Nucleus accumbens (tissue), 56 donors: ENCODE results near the gene TNIK.
A peak's percentile ranks its signal among the peaks of the same experiment; 100 is the strongest.

Experiments used
- DNase-seq, 56 donors: peaks; one replicate each; lab custom pipeline; 2025; lab: John Stamatoyannopoulos, UW

TNIK gene

DNA sequence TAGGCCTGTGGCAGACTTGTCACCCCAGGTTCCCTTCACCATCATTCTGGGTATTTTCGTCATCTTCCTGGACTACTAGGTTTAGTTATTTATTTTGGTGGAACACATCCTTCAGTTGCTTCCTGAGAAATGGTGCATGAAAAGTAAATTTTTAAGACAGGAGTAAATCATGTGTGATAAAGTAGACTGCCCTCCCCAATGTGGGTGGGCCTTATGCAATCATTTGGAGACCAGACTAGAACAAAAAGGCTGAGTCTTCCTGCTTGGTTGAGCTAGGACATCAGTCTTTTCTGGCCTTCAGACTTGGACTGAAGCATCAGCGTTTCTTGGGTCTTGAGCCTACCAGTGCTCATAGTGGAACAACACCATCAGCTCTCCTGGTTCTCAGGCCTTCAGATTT is 382.9 kb downstream of the TNIK start:
- DNase-seq: no peak

- no peak for DNase-seq
These were observed 387.8 kb downstream of the TNIK start for GRCh38 chr3:171072432-171072831.

GRCh38 chr3:171068658-171069057 is 391.5 kb downstream of the TNIK start:
- DNase-seq: no peak

- no peak for DNase-seq
These were observed 394.0 kb downstream of the TNIK start for GRCh38 chr3:171066206-171066605.

DNA sequence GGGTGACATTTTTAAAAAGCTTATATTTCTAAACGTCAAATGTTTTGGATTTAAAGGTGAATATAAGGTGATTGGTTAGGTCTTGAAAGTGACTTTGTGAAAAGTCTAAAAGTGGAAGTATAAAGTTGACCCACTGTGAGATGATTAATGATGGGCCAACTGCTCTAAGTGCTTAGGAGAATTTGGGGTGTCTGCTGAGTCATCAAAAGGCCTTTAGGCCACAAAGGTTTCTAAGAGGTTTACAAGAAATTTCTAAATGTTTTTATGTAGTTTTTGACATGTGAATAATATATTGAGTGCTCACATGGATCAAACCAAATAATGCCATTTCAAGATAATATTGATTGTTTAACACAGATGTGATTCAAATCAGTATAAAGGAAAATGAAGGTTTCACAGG is 394.5 kb downstream of the TNIK start:
- DNase-seq: no peak

- no peak for DNase-seq
These were observed 395.7 kb downstream of the TNIK start for GRCh38 chr3:171064461-171064860.

DNA sequence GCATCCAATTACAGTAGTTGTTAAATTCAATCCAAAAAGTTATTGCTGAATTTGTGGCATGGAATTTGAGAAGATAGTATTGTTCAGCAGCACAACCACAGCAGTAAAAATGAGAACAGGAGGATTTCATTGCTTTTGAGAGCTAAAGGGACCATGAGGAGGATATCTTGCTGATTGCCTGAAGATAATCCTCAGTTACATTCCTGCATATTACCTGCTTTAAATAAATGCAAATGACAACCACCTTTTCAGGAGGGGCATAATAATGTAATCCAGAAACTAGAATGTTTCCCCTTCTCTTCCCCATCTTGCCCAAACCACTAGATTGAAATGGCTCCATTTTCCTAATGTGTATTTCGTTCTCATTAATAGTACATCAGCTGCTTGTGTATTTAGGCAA is 398.5 kb downstream of the TNIK start:
- no peak for DNase-seq

DNA sequence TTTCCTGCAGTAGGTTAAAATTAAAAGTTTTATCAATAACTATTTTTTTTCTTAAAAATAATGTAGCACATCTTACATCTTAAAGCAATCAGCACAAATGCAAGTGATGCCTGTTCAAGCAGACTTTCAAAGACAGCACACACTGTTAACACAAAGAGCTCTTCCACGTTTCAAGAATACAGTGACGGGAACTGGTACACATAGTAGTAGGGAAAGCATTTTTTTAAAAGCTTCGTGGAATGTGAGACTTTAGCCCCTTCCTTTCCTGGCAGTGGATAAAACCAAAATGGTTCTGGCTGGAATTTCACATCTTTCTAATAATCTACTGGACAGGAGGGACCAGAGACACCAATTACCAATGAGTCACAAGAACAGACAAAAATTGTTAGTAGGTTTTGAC is 400.2 kb downstream of the TNIK start:
- DNase-seq: no peak

DNA sequence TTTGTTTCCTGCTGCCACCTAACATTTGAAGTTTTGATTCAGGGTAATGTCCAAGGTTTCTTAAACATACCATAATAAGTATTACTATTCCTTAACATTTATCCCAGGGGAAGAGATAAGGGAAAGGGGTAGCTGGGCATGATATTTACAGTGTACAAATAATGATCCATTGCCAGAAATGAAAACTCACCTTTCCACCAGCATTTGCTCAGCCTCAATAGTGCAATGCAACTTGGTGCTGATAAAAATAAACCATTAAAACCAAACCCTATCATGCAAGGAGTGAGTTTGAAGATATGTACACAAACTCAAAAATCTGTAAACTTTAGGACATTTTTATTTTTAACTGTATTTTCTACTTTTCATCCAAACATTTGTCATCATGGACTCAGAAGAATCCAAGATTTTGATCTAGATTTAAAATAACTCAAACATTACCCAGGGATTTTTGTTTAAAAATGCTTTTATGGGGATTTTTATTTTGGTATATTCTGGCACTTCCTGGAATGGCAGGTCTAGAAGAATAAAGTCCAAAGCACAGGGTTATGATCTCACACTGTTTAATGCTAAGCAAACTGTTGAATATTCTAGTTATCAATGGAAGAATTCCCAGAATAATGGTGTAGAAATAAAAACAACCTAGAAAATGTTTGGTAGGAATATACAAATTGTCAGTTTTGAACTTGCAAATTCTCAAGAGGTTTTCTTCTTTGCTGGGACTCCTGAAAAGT is 401.2 kb downstream of the TNIK start:
- no peak for DNase-seq

- no peak for DNase-seq
These were observed 402.1 kb downstream of the TNIK start for GRCh38 chr3:171058058-171058457.

DNA sequence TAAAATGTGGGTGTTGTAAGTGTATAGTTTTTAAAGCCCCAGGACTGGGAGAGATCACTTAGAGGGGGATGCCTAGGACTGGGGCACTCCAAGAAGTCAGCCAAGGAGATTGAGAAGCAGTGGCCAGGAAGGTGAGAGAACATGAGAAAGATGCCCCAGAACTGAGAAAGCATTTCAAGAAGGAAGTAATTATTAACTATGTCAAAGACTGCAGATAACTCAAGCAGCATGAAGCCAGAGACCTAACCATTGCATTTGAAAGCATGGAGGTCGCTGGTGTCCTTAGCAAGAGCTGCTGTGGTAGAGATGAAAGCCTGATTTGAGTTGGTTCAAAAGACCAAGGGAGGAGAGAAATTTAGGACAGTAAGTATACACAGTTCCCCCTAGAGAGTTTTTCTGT is 403.1 kb downstream of the TNIK start:
- DNase-seq: no peak

DNA sequence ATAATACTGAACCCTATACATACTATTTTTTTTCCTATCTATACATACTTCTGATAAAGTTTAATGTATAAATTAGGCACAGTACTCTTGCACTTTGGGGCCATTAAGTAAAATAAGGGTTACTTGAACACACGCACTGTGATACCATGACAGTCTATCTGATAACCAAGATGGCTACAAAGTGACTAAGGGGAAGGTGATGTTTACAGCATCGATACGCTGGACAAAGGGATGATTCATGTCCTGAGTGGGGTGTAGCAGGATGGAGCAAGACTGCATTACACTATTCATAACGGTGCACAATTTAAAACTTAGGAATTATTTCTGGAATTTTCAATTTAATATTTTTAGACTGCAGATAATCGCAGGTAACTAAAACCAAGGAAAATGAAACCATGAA is 403.7 kb downstream of the TNIK start:
- no peak for DNase-seq

GRCh38 chr3:171055336-171056178 is 404.6 kb downstream of the TNIK start:
- DNase-seq: no peak

DNA sequence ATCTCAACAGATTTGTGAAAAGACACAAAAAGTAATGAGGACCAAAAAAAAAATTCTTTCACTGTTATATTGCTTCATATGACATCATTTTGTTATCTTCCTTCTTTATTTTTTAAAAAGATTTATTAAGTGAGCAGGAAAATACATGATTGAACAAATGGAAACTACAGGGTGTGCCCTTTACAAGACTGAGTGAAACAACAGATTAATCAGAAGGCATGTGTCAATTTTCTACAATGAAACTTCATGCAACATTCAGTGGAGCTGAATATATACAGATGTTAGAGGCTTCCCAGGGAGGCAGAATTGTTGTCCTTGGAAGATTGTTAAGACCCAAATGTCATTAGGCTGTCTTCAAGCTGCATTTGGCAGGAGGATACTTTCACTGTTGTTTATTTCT is 405.3 kb downstream of the TNIK start:
- DNase-seq: no peak

DNA sequence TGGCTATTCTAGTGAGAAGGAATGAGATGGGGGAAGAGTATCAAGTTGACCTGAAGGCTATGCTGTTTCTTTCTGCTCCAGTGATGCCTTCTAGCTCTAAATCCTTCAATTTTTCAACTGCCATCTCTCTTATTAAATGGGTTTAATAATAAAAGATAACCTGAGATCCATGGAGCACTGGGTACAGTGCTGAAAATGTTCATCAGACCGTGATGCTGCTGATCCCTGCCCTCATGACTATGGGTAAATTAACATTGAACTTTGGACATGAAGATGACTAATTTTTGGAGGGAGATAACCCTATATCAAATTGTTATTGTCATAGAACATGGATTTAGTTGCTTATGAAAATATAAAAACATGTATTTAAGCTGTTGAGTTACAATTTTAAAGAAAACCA is 406.0 kb downstream of the TNIK start:
- DNase-seq: no peak

DNA sequence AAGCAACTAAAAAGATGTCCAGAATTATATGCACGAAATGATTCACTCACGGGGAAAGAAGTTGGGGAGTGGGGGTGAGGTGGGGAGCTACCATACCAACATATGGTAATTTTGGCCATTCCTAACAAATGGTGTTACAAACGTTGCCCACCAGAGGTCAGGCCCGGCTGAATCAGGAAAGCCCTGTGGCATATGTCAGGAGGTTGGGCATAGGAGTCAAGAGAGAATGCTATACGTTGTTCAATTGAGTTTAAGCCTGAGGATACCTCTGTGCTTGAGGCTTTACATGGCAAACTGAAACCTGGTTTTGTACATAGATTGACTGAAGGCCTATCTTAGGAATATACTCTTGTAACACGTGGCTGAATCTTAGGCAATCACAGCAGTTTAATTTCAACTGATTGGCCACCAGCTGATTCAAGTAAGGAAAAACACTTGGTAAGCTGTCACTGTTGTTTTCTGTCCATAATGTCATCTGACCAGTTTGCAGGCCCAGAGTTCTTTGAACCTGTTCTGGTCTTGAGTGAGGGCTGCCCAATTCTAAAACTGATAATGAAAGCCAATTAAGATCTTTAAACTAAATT is 410.3 kb downstream of the TNIK start:
- DNase-seq: peak in 37 of 56 donors; percentile 1 to 61 (median 17)

DNA sequence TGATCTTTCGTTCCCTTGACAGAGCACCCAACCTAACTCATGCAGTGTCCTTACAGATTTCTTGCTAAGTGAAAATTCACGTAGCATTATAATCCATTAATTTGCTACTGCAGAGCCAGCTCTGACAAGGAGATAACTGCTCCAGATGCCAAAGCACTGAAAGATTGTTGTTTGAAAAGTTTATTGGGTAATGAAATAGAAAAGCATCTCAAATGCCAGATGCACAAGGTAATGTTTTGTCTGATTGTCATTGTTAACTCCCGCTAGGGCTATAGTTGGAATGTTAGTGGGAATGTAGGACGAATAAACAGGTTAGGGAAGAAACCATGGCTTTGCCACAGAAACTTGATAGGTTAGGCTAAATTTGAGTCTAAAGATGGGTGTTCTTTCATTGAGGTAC is 413.4 kb downstream of the TNIK start:
- no peak for DNase-seq

GRCh38 chr3:171044835-171045793 is 415.1 kb downstream of the TNIK start:
- DNase-seq: no peak

- DNase-seq: no peak
These were observed 415.8 kb downstream of the TNIK start for GRCh38 chr3:171044384-171044783.

DNA sequence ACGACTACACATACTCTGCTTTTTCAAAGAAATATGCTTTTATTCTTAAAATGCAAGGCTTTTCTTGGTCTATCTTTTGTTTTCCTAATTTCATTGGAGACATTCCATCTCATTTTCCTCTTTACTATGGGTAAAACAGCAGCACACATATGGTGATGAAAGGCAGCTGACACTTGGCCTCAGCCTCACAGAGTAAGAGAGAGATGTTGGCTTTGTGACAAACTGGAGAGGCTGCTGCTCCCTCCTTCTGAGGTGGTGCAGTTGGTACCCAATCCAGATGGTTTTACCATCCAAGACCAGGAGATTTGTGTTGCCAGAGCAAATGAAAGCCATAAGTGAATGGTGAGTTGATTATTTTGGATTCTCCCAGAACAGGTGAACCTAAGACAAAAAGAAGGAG is 420.5 kb downstream of the TNIK start:
- no peak for DNase-seq

DNA sequence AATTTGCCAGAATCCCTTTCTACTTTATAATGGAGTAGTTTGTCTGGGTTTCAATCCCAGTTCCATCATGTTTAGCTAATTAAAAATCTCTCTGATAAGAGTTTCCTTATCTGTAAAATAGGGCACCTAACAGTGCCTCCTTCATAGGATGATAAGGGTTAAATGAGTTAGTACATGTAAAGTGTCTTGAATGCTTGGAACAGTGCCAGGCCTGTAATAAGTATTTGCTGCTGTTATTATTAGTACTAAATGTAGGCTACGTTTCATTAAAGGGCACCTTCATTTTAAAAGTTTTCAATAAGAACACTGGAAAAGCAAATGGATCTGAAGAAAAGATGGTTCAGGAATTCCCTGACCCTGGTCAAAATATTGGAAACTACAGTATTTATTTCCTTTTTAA is 421.9 kb downstream of the TNIK start:
- no peak for DNase-seq
